HL-60 (cell line): ENCODE measurements around the gene CERS5.

Experiments used
- DNase-seq, 2 experiments: peaks; one replicate each; pipeline ENCODE4 v3.0.0-alpha.2; 2010 to 2020; ENCODE audit warnings: low read depth in 1 of 2, low spot score in 1 of 2
- H3K27ac ChIP-seq: fragments of 250-450 bp; sonication (Bioruptor Pico); replicated peaks from 2 replicates; pipeline ENCODE4 v1.5.1; 2020; ENCODE audit warnings: mild to moderate bottlenecking, moderate library complexity
- H3K27me3 ChIP-seq: fragments of 250-450 bp; sonication (Bioruptor Pico); 2 replicates; pipeline ENCODE4 v1.5.1; 2021; ENCODE audit warnings: mild to moderate bottlenecking, moderate library complexity; ENCODE audit not compliant: insufficient read depth, poor library complexity, severe bottlenecking
- H3K4me3 ChIP-seq: replicated peaks from 2 replicates; pipeline ENCODE4 v1.5.1; 2011; ENCODE audit warnings: mild to moderate bottlenecking, control low read depth, low read length; ENCODE audit not compliant: insufficient read depth
- CTCF ChIP-seq: IDR thresholded peaks from one replicate; pipeline ENCODE4 v1.5.1; 2011; ENCODE audit warnings: low read length, control low read depth, inconsistent platforms; ENCODE audit not compliant: insufficient read depth
- GABPA ChIP-seq: IDR thresholded peaks from 2 replicates; pipeline ENCODE4 v1.6.1; 2012; ENCODE audit warnings: low read depth
- POLR2AphosphoS5 ChIP-seq: IDR thresholded peaks from 2 replicates; pipeline ENCODE4 v1.6.1; 2012; ENCODE audit warnings: low read depth
- SPI1 ChIP-seq: IDR thresholded peaks from 2 replicates; pipeline ENCODE4 v1.6.1; 2012; ENCODE audit warnings: low read depth, mild to moderate bottlenecking, borderline replicate concordance
- TF ChIP-seq, protein P1 (sequence below): IDR thresholded peaks from 2 replicates; pipeline ENCODE4 v1.6.1; 2012; ENCODE audit warnings: low read depth; ENCODE audit not compliant: insufficient replicate concordance

CERS5 gene

GRCh38 chr12:50081096-50081808 is 85.9 kb downstream of the CERS5 start:
- H3K27me3 ChIP-seq, result no peaks in the 10 kb centered on the region
- TF ChIP-seq POLR2AphosphoS5 (no peak), CTCF (no peak), SPI1 (no peak), GABPA (no peak)
- TF ChIP-seq, protein P1, sequence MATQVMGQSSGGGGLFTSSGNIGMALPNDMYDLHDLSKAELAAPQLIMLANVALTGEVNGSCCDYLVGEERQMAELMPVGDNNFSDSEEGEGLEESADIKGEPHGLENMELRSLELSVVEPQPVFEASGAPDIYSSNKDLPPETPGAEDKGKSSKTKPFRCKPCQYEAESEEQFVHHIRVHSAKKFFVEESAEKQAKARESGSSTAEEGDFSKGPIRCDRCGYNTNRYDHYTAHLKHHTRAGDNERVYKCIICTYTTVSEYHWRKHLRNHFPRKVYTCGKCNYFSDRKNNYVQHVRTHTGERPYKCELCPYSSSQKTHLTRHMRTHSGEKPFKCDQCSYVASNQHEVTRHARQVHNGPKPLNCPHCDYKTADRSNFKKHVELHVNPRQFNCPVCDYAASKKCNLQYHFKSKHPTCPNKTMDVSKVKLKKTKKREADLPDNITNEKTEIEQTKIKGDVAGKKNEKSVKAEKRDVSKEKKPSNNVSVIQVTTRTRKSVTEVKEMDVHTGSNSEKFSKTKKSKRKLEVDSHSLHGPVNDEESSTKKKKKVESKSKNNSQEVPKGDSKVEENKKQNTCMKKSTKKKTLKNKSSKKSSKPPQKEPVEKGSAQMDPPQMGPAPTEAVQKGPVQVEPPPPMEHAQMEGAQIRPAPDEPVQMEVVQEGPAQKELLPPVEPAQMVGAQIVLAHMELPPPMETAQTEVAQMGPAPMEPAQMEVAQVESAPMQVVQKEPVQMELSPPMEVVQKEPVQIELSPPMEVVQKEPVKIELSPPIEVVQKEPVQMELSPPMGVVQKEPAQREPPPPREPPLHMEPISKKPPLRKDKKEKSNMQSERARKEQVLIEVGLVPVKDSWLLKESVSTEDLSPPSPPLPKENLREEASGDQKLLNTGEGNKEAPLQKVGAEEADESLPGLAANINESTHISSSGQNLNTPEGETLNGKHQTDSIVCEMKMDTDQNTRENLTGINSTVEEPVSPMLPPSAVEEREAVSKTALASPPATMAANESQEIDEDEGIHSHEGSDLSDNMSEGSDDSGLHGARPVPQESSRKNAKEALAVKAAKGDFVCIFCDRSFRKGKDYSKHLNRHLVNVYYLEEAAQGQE, result no peak
- no peak overlapping the region for H3K4me3 ChIP-seq
- no peak for DNase-seq
- no peak overlapping the region for H3K27ac ChIP-seq

DNA sequence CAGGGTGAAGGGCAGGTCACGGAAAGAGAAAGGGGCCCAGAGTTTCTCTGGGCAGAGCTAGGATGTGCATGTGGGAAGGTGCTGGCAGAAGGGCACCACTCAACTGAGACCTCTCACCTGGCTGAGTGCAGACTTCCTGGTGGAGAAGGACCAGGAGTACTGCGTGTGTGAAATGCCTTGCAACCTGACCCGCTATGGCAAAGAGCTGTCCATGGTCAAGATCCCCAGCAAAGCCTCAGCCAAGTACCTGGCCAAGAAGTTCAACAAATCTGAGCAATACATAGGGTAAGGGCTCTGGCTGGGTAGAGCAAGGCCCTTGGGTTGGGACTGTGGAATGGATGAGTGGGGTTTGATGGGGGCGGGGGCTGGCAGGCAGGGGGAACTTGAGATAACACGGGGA is 87.4 kb downstream of the CERS5 start:
- TF ChIP-seq CTCF (no peak), SPI1 (no peak)
- TF ChIP-seq, protein P1, result peak; percentile 73
- no peak overlapping the region for H3K4me3 ChIP-seq
- H3K27ac ChIP-seq, result no peak overlapping the region
- no peaks in the 10 kb centered on the region for H3K27me3 ChIP-seq
- no peak for DNase-seq
